GM19455 (cell line): ENCODE data around the gene GMPPB.
"Not testable (repeated sequence)": the region's sequence is repeated elsewhere in the genome, so short reads cannot be mapped to it uniquely, and the experiment has no call there.

ENCODE experiments used
- ATAC-seq: cut with Tn5 transposase; IDR thresholded peaks from one replicate; pipeline ENCODE4 v1.9.1; 2021; ENCODE audit not compliant: unreplicated experiment

The GMPPB gene

GRCh38 chr3:49723628-49724551 lies at the start of gene GMPPB:
Gene GMPPB (minus strand): TSS chr3:49723951. CDS start chr3:49723726, 225 bp downstream.
- peak; percentile 78 for ATAC-seq

DNA sequence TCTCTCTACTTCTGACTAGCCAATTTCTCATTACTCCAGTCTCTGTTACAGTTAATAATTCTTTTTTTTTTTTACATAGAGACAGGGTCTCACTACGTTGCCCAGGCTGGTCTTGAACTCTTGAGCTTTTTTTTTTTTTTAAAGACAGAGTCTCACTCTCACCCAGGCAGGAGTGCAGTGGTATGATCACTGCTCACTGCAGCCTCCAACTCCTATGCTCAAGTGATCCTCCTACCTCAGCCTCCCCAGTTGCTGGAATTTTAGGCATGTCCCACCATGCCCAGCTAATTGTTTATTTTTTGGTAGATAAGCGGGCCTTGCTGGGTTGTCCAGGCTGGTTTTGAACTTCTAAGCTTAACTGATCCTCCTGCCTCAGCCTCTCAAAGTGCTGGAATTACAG lies 49.0 kb upstream of the GMPPB start:
- no peak for ATAC-seq

- ATAC-seq: no peak
These were observed 47.7 kb upstream of the GMPPB start for GRCh38 chr3:49771340-49771938.

DNA sequence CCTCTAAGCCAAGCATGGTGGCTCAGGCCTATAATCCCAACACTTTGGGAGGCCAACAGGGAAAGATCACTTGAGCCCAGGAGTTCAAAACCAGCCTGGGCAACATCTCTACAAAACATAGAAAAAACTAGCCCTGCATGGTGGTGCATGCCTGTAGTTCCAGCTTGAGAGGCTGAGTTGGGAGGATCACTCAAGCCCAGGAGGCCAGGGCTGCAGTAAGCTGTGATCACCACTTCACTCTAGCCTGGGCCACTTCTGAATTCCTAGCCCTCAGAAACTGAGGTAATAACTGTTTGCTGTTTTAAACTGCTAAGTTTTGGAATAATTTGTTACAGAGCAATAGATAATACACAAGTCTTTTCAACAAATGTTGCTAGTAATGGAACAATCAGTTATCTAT lies 46.2 kb upstream of the GMPPB start:
- ATAC-seq: no peak

DNA sequence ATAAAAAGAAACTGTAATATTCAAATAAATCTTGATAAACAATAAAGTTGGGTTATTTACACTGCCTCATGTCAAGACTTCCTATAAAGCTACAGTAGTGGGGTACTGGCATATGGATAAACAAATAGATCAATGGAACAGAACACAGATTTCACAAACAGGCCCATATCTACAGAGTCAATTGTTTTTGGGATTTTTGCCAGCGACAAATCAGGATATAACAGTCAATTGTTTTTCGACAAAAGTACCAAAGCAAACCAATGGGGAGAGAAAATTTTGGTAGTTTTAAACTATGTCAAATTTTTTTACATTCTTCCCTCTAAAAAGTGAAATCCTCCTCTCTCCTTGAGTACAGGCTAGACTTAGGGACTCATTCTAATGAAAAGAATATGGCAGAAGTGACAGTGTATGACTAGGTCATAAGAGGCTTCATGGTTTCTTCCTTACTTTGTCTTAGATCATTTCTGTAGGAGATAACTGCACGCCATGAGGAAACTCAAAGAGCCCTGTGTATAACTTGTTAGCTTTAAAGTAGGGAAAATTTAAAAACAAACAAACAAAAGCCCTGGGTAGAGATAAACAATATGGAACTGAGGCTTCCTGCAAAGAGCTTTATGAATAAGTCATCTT lies 45.6 kb upstream of the GMPPB start:
- ATAC-seq: no peak

- no peak for ATAC-seq
These were observed 40.2 kb upstream of the GMPPB start for GRCh38 chr3:49763981-49764380.

DNA sequence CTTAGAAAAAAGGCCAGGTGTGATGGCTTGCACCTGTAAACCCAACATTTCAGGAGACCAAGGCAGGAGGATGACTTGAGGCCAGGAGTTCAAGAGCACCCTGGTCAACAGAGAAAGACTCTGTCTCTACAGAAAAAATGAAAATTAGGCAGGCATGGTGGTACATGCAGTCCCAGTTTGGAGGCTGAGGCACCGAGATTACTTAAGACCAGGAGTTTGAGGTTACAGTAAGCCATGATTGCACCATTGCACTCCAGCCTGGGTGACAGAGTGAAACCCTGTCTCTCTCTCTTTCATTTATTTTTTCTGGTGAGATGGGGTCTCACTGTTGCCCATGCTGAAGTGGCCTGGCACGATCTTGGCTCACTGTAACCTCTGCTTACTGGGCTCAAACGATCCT lies 37.9 kb upstream of the GMPPB start:
- ATAC-seq: no peak

DNA sequence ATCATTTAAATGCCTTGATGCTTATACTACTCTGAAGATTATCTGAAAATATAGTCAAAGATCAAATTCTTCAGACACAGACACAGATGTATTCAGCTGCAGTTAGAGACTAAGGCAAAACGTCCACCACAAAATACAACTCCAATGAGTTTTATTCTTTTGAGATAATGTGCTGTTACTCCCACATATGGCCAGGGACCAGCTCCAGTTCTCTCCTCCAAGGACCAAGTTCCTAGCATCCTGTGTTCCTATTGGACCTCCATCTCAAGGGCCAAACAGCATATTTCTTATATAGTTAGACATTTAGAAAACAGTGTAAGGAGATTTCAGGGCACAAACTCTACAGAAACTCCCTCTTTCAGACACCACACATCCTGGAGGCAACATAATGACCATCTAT lies 35.5 kb upstream of the GMPPB start:
- no peak for ATAC-seq

DNA sequence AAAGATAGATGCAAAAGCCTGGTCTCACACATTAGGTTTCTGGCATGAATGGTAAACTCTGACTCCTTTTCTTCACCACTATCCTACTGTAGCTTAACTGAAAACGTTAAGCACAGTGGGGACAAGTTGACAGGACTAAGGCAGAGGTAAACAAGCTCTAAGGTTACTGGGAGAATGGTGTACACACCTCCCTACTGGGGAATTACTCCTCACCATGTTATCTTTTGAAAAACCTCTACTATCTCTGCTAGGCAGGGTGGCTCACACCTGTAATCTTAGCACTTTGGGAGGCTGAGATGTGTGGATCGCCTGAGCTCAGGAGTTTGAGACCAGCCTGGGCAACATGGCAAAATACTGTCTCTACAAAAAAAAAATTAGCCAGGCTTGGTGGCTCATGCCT lies 33.4 kb upstream of the GMPPB start:
- no peak for ATAC-seq

- no peak for ATAC-seq
These were observed 32.3 kb upstream of the GMPPB start for GRCh38 chr3:49756036-49756435.

DNA sequence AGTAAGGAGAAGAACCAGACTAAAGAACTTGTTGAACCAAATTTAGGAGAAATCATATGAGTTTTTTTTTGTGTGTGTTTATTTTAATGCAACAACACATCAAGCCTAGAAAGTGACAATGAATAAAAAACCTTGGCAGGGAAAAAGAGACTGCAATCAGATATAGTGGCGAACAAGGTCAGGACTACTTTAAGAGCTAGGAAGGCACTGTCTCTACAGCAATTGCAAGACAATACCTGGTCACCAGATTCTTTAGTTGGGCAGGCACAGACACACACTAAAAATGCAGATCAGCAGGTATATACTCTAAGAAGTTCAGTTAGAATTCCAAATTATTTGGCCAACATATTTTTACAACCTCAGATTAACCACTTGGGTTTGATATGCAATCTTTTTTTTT lies 30.8 kb upstream of the GMPPB start:
- no peak for ATAC-seq

- ATAC-seq: no peak
These were observed 27.8 kb upstream of the GMPPB start for GRCh38 chr3:49751501-49751900.

DNA sequence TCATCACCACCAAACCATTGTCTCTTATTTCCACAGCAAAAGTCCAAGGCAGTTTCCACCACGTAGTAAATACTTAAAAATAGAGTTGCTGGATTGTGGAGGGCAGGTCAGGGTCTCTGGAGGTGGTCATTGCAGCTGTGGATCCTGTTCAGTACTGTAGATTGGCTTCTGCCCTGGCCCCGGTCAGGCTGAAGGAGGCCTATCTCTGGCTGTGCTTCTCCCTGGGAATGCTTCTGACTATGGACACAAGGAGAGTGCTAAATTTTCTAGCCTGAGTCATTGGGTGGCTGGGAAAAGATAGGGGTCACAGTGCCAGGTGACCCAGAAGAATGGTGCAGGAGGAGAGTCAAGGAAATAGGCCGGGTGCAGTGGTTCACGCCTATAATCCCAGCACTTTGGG lies 26.3 kb upstream of the GMPPB start:
- no peak for ATAC-seq

DNA sequence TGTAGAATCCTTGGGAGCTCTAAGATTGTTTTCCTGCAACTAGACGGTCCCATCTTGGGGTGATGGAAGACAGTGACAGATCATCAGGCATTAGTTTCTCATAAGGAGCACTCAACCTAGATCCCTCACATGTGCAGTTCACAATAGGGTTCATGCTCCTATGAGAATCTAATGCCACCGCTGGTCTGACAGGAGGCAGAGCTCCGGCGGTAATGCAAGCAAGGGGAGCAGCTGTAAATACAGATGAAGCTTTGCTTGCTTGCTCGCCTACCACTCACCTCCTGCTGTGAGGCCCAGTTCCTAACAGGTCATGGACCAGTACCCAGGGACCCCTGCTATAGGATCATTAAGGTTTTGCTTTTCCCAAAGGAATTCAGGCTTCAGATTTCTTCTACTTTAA lies 25.1 kb upstream of the GMPPB start:
- not testable (repeated sequence) for ATAC-seq

- ATAC-seq: no peak
These were observed 24.2 kb upstream of the GMPPB start for GRCh38 chr3:49747792-49748480.

DNA sequence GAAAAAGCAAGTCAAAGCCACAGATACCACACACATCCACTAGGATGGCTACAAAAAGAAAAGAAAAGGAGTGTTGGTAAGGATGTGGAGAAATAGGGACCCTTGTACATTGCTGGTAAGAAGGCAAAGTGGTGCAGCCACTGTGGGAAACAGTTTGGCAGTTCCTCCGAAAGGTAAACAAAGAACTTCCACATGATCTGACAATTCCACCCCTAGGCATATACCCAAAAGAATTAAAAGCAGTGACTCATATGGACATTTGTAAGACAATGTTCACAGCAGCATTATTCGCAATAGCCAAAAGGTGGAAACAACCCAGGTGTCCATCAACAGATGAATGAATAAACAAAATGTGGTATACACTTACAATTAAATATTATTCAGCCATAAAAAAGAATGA lies 22.2 kb upstream of the GMPPB start:
- ATAC-seq: no peak

DNA sequence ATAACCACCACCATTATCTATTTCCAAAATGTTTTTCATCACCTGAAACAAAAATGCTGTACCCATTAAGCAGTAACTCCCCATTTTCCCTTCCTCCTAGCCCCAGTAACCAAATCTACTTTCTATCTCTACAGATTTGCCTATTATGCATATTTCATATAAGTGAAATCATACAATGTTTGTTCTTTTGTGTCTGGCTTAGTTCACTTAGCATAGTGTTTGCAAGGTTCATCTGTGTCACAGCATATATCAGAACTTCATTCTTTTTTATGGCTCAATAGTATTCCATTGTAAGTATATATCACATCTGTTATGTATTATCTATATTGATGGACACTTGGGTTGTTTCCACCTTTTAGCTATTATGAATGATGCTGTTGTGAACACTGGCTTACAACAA lies 16.7 kb upstream of the GMPPB start:
- ATAC-seq: no peak

DNA sequence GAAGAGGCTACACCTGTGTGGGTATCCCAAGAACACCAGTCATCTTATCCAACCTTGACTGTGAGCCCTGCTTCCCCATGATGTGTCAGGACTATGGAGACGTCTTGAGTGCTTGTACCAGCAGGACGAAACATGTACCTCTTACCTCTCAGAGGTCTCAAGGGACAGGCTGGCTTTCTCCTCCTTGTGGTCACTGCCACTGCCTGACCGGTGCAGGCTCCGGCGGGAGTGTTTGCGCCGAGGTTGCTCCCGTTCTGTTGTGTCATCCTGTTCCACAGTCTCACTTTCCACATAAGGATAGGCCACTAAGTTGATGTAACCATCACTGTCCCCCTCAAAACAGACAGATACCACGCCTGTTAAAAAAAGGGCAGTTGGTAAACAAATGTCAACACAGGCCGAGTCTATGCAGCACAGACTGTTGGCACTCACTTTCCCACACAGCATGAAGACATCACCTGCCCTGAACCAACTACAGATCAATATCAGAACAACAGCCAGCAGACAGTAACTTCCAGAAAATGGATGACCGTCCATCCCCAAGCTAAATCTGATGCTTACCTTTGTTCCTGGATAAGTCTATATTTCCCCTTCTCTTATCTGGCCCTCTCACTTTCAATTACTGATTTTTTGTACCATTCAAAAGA lies 14.4 kb upstream of the GMPPB start:
- no peak for ATAC-seq

GRCh38 chr3:49734752-49735151 lies 11.0 kb upstream of the GMPPB start:
- no peak for ATAC-seq

DNA sequence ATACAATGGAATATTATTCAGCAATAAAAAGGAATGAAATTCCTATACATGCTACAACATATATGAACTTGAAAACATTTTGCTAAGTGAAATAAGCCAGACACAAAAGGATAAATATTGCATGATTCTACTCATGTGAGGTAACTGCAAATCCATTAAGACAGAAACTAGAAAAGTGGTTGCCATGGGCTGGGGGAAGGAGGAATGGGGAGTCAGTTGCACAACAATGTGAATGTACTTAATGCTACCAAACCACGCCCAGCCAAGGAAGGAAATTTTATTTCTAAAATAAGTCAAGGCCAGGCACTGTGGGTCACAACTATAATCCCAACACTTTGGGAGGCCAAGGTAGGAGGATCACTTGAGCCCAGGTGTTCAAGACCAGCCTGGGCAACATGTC lies 9.8 kb upstream of the GMPPB start:
- no peak for ATAC-seq

DNA sequence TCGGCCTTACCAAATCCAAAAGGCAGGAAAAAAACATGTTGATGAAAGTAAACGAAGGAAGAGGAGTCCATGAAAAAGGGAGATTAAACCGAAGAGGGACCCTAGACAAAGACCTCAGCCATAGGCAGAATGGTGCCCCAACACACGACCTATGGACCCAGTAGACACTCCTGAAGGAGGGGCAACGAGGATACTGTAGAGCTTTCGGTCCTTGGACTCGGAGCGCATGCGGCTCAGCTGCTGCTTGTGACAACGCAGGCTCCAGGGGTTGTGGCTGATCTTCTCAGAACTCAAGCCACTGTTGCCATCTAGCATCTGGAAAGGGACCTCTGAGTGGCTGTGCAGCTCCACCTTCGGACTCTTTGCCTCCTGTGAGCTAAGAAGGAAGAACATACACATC lies 8.8 kb upstream of the GMPPB start:
- no peak for ATAC-seq
